Chondrocyte (in vitro differentiated cells): ENCODE data around the gene CAMK2D. TPM values are rescaled to one million over a fixed set of nuclear protein-coding genes. Genes with fewer than 3 reads are reported as not detected.

Experiments
- DNase-seq: peaks from one replicate; pipeline ENCODE4 v3.0.0; 2021; ENCODE audit warnings: mixed read lengths, low spot score
- H3K27ac Mint-ChIP-seq: one replicate; pipeline ENCODE4 v1.8.0; 2021; ENCODE audit warnings: mild to moderate bottlenecking, moderate library complexity, mixed read lengths; ENCODE audit not compliant: unreplicated experiment
- H3K27me3 Mint-ChIP-seq: 2 replicates; pipeline ENCODE4 v1.8.0; 2021; ENCODE audit warnings: low read depth, mixed read lengths
- H3K36me3 Mint-ChIP-seq: 2 replicates; pipeline ENCODE4 v1.8.0; 2021; ENCODE audit warnings: low read depth, mixed read lengths
- H3K4me1 Mint-ChIP-seq: 2 replicates; pipeline ENCODE4 v1.8.0; 2021; ENCODE audit warnings: low read depth, mild to moderate bottlenecking, mixed read lengths
- H3K4me3 Mint-ChIP-seq: one replicate; pipeline ENCODE4 v1.8.0; 2021; ENCODE audit warnings: mild to moderate bottlenecking, moderate library complexity, mixed read lengths; ENCODE audit not compliant: unreplicated experiment
- H3K9me3 Mint-ChIP-seq: 2 replicates; pipeline ENCODE4 v1.8.0; 2021; ENCODE audit warnings: low read depth, mixed read lengths
- total RNA-seq: library from RNA; stranded (reverse); gene quantifications from 3 replicates; pipeline ENCODE4 v1.2.1, GENCODE V29; 2021
- TF ChIP-seq, protein P1 (sequence below): fragments of 200-600 bp; sonication (generic); IDR thresholded peaks from 2 replicates; pipeline ENCODE4 v1.5.0; 2021; ENCODE audit warnings: antibody characterized with exemption, mild to moderate bottlenecking, moderate library complexity

Gene CAMK2D
- total RNA-seq, 1 donor from 2014 or later, result 73.7 TPM

DNA sequence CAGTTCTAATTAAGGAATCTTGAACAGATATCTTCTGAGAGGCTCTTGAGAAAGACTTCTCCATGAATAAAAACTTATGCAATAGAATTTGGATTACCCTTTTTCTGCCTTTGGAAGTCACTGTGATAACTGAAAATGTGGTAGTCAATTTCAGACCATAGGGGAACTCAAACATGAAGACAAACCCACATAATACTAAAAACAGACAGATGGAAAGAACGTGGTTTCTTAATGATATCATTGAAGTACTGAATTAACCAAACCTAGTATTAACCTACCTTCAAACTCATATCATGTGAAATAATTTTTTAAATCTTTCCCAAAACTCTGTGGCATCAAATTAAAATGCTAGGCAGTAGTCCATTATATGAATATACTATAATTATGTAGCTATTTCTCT, 153.5 kb downstream of the CAMK2D start:
- no peak for DNase-seq
- Mint-ChIP-seq H3K27ac (no peak overlapping the region), H3K4me3 (no peak overlapping the region), H3K4me1 (peaks cover 16% of the 10 kb centered on the region), H3K36me3 (peaks cover 20% of the 10 kb centered on the region), H3K27me3 (no peaks in the 10 kb centered on the region), H3K9me3 (peaks cover 5% of the 10 kb centered on the region)
- TF ChIP-seq, protein P1, sequence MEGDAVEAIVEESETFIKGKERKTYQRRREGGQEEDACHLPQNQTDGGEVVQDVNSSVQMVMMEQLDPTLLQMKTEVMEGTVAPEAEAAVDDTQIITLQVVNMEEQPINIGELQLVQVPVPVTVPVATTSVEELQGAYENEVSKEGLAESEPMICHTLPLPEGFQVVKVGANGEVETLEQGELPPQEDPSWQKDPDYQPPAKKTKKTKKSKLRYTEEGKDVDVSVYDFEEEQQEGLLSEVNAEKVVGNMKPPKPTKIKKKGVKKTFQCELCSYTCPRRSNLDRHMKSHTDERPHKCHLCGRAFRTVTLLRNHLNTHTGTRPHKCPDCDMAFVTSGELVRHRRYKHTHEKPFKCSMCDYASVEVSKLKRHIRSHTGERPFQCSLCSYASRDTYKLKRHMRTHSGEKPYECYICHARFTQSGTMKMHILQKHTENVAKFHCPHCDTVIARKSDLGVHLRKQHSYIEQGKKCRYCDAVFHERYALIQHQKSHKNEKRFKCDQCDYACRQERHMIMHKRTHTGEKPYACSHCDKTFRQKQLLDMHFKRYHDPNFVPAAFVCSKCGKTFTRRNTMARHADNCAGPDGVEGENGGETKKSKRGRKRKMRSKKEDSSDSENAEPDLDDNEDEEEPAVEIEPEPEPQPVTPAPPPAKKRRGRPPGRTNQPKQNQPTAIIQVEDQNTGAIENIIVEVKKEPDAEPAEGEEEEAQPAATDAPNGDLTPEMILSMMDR, result no peak

DNA sequence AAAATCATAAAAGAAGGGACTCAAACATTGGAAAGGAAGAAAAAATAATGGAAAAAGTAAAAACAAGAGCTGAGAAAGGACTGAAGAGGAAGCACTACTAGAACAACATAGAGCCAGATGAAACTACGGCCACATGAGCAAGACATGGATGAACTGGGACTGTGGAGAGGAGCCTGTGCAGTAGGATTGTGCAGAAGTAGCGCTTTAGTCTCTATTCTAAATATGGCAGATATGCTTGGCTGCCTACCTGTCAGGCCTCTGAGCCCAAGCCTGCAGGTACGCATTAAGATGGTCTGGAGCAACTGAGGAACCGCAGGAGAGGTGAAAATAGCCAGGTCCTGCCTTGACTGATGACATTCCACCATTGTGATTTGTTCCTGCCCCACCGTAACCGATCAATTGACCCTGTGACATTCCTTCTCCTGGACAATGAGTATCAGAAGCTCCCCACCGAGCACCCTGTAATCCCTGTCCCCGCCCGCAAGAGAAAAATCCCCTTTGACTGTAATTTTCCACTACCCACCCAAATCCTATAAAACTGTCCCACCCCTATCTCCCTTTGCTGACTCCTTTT, 154.3 kb downstream of the CAMK2D start:
- H3K27me3 Mint-ChIP-seq, result no peaks in the 10 kb centered on the region
- H3K36me3 Mint-ChIP-seq, result peaks cover 20% of the 10 kb centered on the region
- H3K27ac Mint-ChIP-seq, result peak overlapping the region; percentile 23
- no peak overlapping the region for H3K4me3 Mint-ChIP-seq
- H3K4me1 Mint-ChIP-seq, result peaks cover 23% of the 10 kb centered on the region
- DNase-seq, result no peak
- peaks cover 5% of the 10 kb centered on the region for H3K9me3 Mint-ChIP-seq
- TF ChIP-seq, protein P1, result no peak

DNA sequence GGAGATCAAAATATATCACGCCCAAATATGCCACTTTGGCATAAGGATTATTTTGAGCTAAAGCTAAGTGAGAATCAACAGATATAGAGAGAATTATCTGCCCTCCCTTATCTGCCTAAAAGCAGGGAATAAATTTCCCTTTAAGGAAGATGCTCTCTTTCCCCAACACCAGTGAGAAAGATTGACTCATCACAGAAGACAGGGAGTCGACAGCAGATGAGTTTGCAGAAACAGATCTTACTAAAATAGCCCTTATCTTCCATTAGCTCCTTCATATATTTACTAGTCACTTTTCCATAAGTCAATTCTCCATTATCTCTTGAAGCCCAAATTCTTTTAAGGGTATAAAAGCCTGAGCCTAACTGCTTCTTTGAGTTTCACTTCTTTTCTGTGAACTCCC, 156.6 kb downstream of the CAMK2D start:
- H3K4me3 Mint-ChIP-seq, result no peak overlapping the region
- peak overlapping the region; percentile 53 for H3K27ac Mint-ChIP-seq
- no peak for DNase-seq
- no peaks in the 10 kb centered on the region for H3K27me3 Mint-ChIP-seq
- H3K4me1 Mint-ChIP-seq, result peaks cover 23% of the 10 kb centered on the region
- H3K36me3 Mint-ChIP-seq, result peaks cover 20% of the 10 kb centered on the region
- TF ChIP-seq, protein P1, result no peak
- peaks cover 5% of the 10 kb centered on the region for H3K9me3 Mint-ChIP-seq

DNA sequence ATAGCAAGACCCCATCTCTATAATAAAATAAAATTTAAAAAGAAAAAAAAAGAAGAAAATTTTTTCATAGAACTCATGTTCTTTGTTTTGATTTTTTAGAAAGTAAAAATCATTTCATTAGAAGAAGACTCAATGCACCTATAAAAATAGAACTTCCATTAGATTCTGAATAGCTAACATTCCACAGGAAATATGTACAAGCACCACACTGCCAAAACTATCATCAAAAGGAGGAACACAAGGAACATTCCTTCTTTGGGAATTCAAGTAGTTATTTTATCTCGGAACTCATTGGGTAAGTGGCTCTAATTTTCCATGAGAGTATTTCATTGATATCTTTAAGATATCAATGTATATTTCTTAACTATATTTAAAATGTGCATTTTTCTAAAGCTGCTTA, 157.6 kb downstream of the CAMK2D start:
- H3K27ac Mint-ChIP-seq, result no peak overlapping the region
- peaks cover 5% of the 10 kb centered on the region for H3K9me3 Mint-ChIP-seq
- no peak overlapping the region for H3K4me3 Mint-ChIP-seq
- TF ChIP-seq, protein P1, result no peak
- peaks cover 25% of the 10 kb centered on the region for H3K4me1 Mint-ChIP-seq
- DNase-seq, result no peak
- H3K27me3 Mint-ChIP-seq, result no peaks in the 10 kb centered on the region
- H3K36me3 Mint-ChIP-seq, result peaks cover 20% of the 10 kb centered on the region

- peak overlapping the region; percentile 61 for H3K27ac Mint-ChIP-seq
- TF ChIP-seq, protein P1, result no peak
- peaks cover 20% of the 10 kb centered on the region for H3K36me3 Mint-ChIP-seq
- H3K4me3 Mint-ChIP-seq, result no peak overlapping the region
- no peaks in the 10 kb centered on the region for H3K27me3 Mint-ChIP-seq
- H3K9me3 Mint-ChIP-seq, result peaks cover 5% of the 10 kb centered on the region
- peaks cover 27% of the 10 kb centered on the region for H3K4me1 Mint-ChIP-seq
- DNase-seq, result no peak
Observed at GRCh38 chr4:113602646-113603228, 158.8 kb downstream of the CAMK2D start.
